Epithelial cell of esophagus (primary cell): ENCODE data around the gene PDIA3.

Source experiments
- DNase-seq: peaks from one replicate; pipeline ENCODE4 v3.0.0; 2010; ENCODE audit warnings: low read depth
- H3K4me3 ChIP-seq: 2 replicates; pipeline ENCODE4 v1.5.1; 2011; ENCODE audit warnings: mild to moderate bottlenecking, low read length, control low read depth
- TF ChIP-seq, protein P1 (sequence below): IDR thresholded peaks from 2 replicates; pipeline ENCODE4 v1.5.1; 2011; ENCODE audit warnings: low read depth, mild to moderate bottlenecking, low read length, control low read depth, inconsistent platforms; ENCODE audit not compliant: insufficient read depth; ENCODE audit errors: missing control alignments

The PDIA3 gene

DNA sequence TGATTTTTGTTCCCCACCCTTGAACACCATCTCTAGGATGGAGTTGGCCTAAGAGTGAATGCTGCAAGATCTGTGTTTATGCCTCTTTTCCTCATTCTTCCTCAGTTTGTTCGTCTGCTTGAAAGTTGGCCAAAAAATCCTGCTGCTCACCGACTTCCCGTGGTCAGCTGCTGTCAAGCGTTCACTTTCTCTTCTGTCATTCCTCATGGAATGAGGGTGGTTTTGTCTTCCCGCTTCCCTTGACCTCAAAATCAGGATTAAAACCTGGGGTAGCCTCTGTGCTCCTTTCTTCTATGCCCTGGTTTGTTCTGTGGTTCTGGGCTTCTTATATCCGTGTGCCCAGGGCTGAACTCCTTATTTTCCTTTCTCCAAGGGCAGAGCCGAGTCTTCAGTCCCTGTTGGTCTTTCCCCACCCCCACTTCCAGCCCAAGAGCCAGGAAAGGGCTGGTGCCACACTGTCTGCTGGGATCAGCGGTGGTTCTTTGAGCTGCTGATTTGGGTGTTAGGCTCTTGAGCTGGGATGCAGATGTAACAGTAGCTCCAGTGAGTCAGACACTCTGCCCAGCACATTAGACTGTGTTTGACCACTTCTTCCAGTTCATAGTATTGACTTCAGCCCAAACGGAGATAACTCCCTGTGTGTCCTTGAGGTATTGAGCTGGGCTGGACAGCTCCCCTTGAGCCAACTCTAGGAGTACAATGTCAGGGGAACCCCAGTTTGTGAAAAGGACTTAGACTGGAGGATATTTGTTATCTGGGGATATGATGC is 48.2 kb downstream of the PDIA3 start:
- H3K4me3 ChIP-seq: no peak overlapping the region
- TF ChIP-seq, protein P1, sequence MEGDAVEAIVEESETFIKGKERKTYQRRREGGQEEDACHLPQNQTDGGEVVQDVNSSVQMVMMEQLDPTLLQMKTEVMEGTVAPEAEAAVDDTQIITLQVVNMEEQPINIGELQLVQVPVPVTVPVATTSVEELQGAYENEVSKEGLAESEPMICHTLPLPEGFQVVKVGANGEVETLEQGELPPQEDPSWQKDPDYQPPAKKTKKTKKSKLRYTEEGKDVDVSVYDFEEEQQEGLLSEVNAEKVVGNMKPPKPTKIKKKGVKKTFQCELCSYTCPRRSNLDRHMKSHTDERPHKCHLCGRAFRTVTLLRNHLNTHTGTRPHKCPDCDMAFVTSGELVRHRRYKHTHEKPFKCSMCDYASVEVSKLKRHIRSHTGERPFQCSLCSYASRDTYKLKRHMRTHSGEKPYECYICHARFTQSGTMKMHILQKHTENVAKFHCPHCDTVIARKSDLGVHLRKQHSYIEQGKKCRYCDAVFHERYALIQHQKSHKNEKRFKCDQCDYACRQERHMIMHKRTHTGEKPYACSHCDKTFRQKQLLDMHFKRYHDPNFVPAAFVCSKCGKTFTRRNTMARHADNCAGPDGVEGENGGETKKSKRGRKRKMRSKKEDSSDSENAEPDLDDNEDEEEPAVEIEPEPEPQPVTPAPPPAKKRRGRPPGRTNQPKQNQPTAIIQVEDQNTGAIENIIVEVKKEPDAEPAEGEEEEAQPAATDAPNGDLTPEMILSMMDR: no peak
- no peak for DNase-seq

DNA sequence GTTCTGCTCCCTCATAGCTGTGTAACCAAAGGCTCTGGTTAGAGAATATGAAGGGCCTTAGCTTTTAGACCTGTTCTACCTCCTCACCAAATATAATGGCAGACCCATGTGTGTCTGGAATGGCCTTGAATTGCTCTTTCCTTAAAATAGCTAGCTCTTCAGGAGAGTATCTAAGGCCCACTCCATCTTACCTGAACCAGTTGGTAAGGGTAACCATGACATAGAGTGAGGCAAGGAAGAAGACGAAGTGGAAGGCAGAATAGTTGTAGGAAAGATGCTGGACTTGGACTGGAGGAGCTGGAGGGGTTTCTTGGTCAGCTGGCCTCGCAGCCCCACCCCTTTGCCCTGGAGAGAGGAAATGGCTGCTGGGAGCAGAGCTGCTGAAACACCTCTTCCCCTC is 49.0 kb downstream of the PDIA3 start:
- DNase-seq: no peak
- TF ChIP-seq, protein P1: no peak
- no peak overlapping the region for H3K4me3 ChIP-seq

DNA sequence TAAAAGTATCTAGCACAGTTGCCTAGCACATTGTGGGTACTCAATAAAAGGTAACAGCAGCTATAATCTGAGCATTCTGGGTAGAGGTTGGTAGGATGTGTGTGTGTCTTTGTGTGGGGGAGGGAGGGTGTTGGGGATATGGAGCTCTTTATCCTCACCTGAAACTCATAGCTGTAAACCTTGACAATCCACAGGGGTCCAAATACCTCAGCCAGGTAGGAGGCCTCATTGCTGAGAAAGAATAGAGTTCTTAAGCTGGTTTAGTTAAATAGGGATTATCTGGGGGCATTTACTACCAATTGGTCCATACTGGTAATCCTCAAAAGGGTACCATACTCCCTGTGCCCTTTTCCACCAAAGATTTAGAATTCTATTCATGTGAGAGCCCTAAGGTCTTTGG is 49.8 kb downstream of the PDIA3 start:
- no peak for DNase-seq
- H3K4me3 ChIP-seq: no peak overlapping the region
- TF ChIP-seq, protein P1: no peak

DNA sequence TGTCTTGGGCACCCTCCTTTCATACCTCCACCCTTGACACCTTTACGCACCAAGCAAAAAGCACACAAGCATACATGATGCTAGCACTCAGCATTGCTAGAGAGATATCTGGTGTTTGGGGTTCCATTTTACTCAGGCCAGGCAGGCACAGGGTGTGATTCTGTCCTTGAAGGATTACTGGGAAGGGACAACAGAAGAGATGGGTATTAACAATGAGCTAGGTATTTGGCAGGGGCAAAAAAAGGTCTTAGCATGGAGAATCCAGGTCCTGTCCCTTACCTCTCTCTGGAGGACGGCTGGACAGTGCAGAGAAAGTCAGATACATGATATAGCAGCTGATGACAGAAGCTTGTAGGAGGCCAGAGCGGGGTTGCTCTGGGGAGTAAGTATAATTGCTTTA is 50.3 kb downstream of the PDIA3 start:
- TF ChIP-seq, protein P1: no peak
- DNase-seq: no peak
- H3K4me3 ChIP-seq: no peak overlapping the region

DNA sequence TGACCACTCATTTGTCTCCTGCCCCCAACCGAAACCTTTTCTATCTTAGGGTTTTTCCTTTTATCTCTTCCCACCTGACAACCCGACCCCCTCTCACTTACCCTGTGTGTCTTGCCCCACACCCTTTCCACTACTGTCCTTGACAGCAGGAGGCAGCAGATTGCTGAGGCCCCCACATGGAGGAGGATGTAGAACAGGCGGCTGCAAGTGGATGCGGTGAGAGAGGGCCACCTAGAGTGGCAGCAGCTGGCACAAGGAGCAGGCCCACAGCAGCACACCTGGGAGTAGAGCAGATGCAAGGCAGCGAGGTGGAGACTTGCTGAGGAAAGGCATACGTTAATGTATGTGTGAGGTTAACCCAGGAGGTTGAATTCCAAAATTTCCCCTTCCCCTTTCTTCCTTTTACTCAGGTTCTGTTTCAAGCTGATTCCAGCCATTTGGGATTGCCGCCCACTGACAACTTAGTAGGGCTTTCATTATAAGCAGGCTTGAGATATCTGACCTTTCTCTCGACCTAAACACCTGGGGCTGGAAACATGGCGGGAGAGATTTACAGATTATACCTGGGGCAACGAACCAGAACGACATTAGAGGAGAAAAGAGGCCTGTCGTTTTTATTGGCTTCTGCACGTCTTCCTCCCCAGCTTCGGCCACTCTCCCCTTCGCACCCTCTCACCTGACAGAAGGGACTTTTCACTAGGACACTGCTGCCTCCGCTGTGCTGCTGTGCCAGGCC is 53.1 kb downstream of the PDIA3 start:
- H3K4me3 ChIP-seq: no peak overlapping the region
- no peak for DNase-seq
- TF ChIP-seq, protein P1: peak; percentile 4

DNA sequence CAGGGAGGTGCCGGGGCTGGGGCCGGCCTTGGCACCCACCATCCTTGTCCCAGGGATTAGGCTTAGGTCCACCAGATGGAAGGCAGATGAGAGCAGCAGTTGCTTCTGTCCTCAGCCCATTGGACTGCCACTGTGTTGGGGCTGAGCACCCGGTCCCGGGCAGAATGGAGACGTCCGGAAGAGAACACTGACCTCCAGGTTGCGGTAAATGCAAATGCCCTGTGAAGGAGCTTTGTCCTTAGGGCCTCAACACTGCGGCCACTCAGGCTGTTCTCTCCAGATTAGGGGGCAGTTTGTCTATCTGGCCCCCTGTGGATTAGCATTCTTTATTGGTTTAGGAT is 53.7 kb downstream of the PDIA3 start, which contains the start of gene SERINC4:
Gene SERINC4 (minus strand): TSS at position 276 of the 341 bp plus-strand sequence. CDS start 234 bp downstream, at position 42.
- TF ChIP-seq, protein P1: no peak
- DNase-seq: no peak
- peak within 1 kb of the TSS; percentile 99 for H3K4me3 ChIP-seq
